Neural progenitor cell (in vitro differentiated cells): Measurements from ENCODE around the gene SNCAIP. TPM values are rescaled to one million over a fixed set of nuclear protein-coding genes. Genes with fewer than 3 reads are reported as not detected.

ENCODE experiments used
- DNase-seq: peaks from one replicate; pipeline ENCODE4 v3.0.0-alpha.2; 2016; ENCODE audit warnings: low spot score
- H2AFZ ChIP-seq: fragments of 200-600 bp; sonication (generic); replicated peaks from 2 replicates; pipeline ENCODE4 v1.6.1; 2016; ENCODE audit warnings: antibody characterized with exemption
- H3F3A ChIP-seq: fragments of 200-600 bp; sonication (generic); 2 replicates; pipeline ENCODE4 v1.6.1; 2016; ENCODE audit warnings: antibody characterized with exemption, low read depth
- H3K27ac ChIP-seq: fragments of 200-600 bp; sonication (generic); 2 replicates; pipeline ENCODE4 v1.5.1; 2016; ENCODE audit warnings: mild to moderate bottlenecking
- H3K27me3 ChIP-seq: fragments of 200-600 bp; sonication (generic); 2 replicates; pipeline ENCODE4 v1.6.1; 2016; ENCODE audit warnings: mild to moderate bottlenecking, moderate library complexity
- H3K36me3 ChIP-seq: fragments of 200-600 bp; sonication (generic); 2 replicates; pipeline ENCODE4 v1.5.1; 2016
- H3K4me1 ChIP-seq: fragments of 200-600 bp; sonication (generic); 2 replicates; pipeline ENCODE4 v1.6.1; 2016; ENCODE audit warnings: mixed run types
- H3K4me2 ChIP-seq: fragments of 200-600 bp; sonication (generic); 2 replicates; pipeline ENCODE4 v1.6.1; 2016
- H3K4me3 ChIP-seq: fragments of 200-600 bp; sonication (generic); 2 replicates; pipeline ENCODE4 v1.5.1; 2016
- H3K79me2 ChIP-seq: fragments of 200-600 bp; sonication (generic); 2 replicates; pipeline ENCODE4 v1.6.1; 2016; ENCODE audit warnings: low read depth
- H3K9ac ChIP-seq: fragments of 200-600 bp; sonication (generic); 2 replicates; pipeline ENCODE4 v1.6.1; 2016
- H3K9me3 ChIP-seq: fragments of 200-600 bp; sonication (generic); 2 replicates; pipeline ENCODE4 v1.5.1; 2016; ENCODE audit warnings: low read depth
- H4K20me1 ChIP-seq: fragments of 200-600 bp; sonication (generic); 2 replicates; pipeline ENCODE4 v1.6.1; 2016; ENCODE audit warnings: low read depth
- H3K27ac Mint-ChIP-seq: 3 replicates; pipeline ENCODE4 v1.8.0; 2021; ENCODE audit warnings: mixed read lengths
- H3K27me3 Mint-ChIP-seq: 2 replicates; pipeline ENCODE4 v1.8.0; 2022; ENCODE audit warnings: low read depth, mild to moderate bottlenecking, inconsistent platforms, moderate library complexity, mixed read lengths; ENCODE audit not compliant: insufficient read depth
- H3K36me3 Mint-ChIP-seq: 3 replicates; pipeline ENCODE4 v1.8.0; 2021; ENCODE audit warnings: mixed read lengths
- H3K4me1 Mint-ChIP-seq: 3 replicates; pipeline ENCODE4 v1.8.0; 2021; ENCODE audit warnings: mixed read lengths
- H3K4me3 Mint-ChIP-seq: 3 replicates; pipeline ENCODE4 v1.8.0; 2021; ENCODE audit warnings: mild to moderate bottlenecking, moderate library complexity, mixed read lengths
- H3K9me3 Mint-ChIP-seq: 3 replicates; pipeline ENCODE4 v1.8.0; 2020; ENCODE audit warnings: mixed read lengths
- EZH2 ChIP-seq: fragments of 200-600 bp; sonication (generic); IDR thresholded peaks from 2 replicates; pipeline ENCODE4 v1.6.1; 2017; ENCODE audit warnings: antibody characterized with exemption, mild to moderate bottlenecking, moderate library complexity
- EZH2phosphoT487 ChIP-seq: fragments of 200-600 bp; sonication (generic); IDR thresholded peaks from 2 replicates; pipeline ENCODE4 v1.6.1; 2017; ENCODE audit warnings: antibody characterized with exemption
- total RNA-seq: library from RNA; depleted of rRNA; stranded (reverse); fragments of >200 nt; gene quantifications from 2 replicates; pipeline ENCODE4 v1.2.3, GENCODE V29; 2015; ENCODE audit warnings: low replicate concordance
- TF ChIP-seq, protein P1 (sequence below): fragments of 200-600 bp; sonication (generic); IDR thresholded peaks from 2 replicates; pipeline ENCODE4 v1.5.1; 2017; ENCODE audit warnings: antibody characterized with exemption, mild to moderate bottlenecking

SNCAIP gene
- total RNA-seq, result 4.8 and 5.4 TPM in 2 replicates

DNA sequence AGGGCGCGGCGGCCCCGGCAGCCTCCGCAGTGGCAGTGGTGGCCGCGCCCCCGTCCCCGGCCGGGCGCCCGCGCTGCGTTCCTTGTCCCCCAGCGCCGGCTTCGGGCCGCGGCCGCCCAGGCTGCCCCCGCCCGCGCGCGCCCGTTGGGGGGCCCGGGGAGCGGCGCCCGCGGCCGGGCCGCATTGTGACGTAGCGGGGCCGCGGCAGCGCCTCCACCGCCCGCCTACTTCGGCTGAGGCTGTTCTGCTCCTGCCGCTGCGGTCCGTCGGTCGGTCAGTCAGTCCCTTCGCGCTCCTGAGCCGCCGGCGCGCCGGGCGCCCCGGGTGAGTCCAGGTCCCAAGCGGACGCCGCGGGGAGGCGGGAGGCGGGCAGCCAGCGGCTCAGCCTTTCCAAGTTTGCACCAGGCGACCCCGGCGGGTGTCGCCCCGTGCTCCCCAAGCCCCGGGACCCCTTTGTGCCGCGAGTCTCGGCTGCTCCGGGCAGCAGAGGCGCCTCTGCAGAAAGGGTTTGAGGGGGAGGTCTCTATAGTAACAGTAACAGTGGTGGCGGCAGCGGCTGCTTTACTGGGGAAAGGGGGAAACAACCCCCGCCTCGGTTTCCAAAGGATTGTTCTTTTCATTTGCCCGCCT is at the start of gene SNCAIP:
Gene SNCAIP (plus strand): TSS at position 277 of the 630 bp plus-strand sequence. CDS start 78,898 bp downstream, outside the sequence.
- H3F3A ChIP-seq, result peaks cover 23% of the 10 kb centered on the region
- H3K36me3 Mint-ChIP-seq, result no peaks in the 10 kb centered on the region
- peak within 1 kb of the TSS; percentile 98 for H3K4me3 Mint-ChIP-seq
- H3K27me3 Mint-ChIP-seq, result peaks cover 17% of the 10 kb centered on the region
- peak; percentile 83 for DNase-seq
- H3K4me2 ChIP-seq, result peak within 1 kb of the TSS; percentile 94
- H3K36me3 ChIP-seq, result no peaks in the 10 kb centered on the region
- H2AFZ ChIP-seq, result peak within 1 kb of the TSS; percentile 100
- no peaks in the 10 kb centered on the region for H4K20me1 ChIP-seq
- no peaks in the 10 kb centered on the region for H3K9me3 ChIP-seq
- no peaks in the 10 kb centered on the region for H3K9me3 Mint-ChIP-seq
- no peak within 1 kb of the TSS for H3K27ac ChIP-seq
- no peaks in the 10 kb centered on the region for H3K79me2 ChIP-seq
- peaks cover 52% of the 10 kb centered on the region for H3K27me3 ChIP-seq
- peaks cover 18% of the 10 kb centered on the region for H3K4me1 Mint-ChIP-seq
- peaks cover 20% of the 10 kb centered on the region for H3K4me1 ChIP-seq
- H3K27ac Mint-ChIP-seq, result peak within 1 kb of the TSS; percentile 50
- peak; percentile 51 for TF ChIP-seq EZH2
- TF ChIP-seq, protein P1, sequence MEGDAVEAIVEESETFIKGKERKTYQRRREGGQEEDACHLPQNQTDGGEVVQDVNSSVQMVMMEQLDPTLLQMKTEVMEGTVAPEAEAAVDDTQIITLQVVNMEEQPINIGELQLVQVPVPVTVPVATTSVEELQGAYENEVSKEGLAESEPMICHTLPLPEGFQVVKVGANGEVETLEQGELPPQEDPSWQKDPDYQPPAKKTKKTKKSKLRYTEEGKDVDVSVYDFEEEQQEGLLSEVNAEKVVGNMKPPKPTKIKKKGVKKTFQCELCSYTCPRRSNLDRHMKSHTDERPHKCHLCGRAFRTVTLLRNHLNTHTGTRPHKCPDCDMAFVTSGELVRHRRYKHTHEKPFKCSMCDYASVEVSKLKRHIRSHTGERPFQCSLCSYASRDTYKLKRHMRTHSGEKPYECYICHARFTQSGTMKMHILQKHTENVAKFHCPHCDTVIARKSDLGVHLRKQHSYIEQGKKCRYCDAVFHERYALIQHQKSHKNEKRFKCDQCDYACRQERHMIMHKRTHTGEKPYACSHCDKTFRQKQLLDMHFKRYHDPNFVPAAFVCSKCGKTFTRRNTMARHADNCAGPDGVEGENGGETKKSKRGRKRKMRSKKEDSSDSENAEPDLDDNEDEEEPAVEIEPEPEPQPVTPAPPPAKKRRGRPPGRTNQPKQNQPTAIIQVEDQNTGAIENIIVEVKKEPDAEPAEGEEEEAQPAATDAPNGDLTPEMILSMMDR, result no peak
- peak within 1 kb of the TSS; percentile 87 for H3K4me3 ChIP-seq
- H3K9ac ChIP-seq, result no peak within 1 kb of the TSS

DNA sequence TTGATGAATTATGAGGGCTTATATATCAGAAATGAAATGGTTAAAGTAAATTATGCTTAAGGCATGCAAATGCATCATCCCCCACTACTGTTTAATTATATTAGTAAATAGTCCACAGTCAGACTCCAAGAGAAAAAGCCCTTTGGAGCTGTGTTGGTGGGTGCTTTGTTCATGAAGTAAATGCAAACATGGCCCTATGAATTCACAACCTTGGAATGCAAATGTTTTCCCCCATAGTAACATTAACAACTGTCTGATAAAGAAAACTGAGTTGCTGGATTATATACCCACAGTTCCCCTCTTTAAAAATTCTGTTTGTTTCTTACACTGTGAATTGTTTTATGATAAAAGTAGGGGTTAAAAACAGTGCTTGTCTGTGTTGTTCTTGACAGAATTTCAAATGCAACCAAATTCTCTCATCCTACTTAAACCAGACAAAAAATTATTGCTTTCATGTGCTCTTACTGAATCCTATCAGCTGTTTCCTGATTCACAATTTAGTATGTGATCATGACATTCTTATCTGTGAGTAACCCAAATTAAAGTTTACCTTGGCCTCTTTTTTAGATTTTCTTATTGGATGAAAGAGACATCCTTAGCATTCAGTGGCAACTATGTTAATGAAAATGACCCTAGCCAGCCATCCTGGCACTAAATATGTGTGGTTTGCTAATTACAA is 48.5 kb upstream of the SNCAIP start:
- TF ChIP-seq EZH2phosphoT487 (no peak), EZH2 (no peak)
- TF ChIP-seq, protein P1, result no peak
- no peak overlapping the region for H3K27ac ChIP-seq
- H2AFZ ChIP-seq, result no peak overlapping the region

DNA sequence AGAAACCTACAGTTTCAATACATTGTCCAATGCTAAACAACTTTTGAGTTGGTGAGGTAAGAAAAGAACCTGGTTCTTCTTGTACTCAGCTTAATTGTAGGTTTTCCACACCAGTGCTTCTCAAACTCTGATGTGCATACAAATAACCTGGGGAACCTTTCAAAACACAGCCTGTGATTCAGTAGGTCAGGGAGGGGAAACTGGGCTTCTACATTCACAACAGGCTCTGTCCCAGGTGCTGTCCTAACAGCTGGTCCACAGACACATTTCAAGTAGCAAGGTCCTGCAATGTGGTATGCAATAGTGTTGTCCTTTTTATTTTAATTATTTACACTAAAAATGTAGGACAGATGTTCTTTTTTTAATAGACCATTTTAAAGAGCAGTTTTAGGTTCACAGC is 47.4 kb upstream of the SNCAIP start:
- Mint-ChIP-seq H3K4me3 (no peak overlapping the region), H3K9me3 (no peaks in the 10 kb centered on the region), H3K27me3 (peaks cover 5% of the 10 kb centered on the region), H3K4me1 (no peaks in the 10 kb centered on the region), H3K36me3 (no peaks in the 10 kb centered on the region), H3K27ac (no peak overlapping the region)
- no peak overlapping the region for H2AFZ ChIP-seq
- no peak overlapping the region for H3K4me3 ChIP-seq
- no peak overlapping the region for H3K9ac ChIP-seq
- H3K36me3 ChIP-seq, result no peaks in the 10 kb centered on the region
- peaks cover 4% of the 10 kb centered on the region for H3K4me1 ChIP-seq
- H3K79me2 ChIP-seq, result no peaks in the 10 kb centered on the region
- no peak overlapping the region for H3K27ac ChIP-seq
- H3K9me3 ChIP-seq, result no peaks in the 10 kb centered on the region
- H3F3A ChIP-seq, result no peaks in the 10 kb centered on the region
- H4K20me1 ChIP-seq, result no peaks in the 10 kb centered on the region
- no peak for DNase-seq
- TF ChIP-seq, protein P1, result no peak
- TF ChIP-seq EZH2 (no peak), EZH2phosphoT487 (no peak)
- H3K27me3 ChIP-seq, result no peaks in the 10 kb centered on the region
- H3K4me2 ChIP-seq, result no peak overlapping the region

More for the DNA sequence above, 48.5 kb upstream of the SNCAIP start:
- H3K4me3 ChIP-seq, result no peak overlapping the region
- H3K27ac Mint-ChIP-seq, result no peak overlapping the region
- peaks cover 5% of the 10 kb centered on the region for H3K27me3 Mint-ChIP-seq
- H3K9me3 ChIP-seq, result no peaks in the 10 kb centered on the region
- no peaks in the 10 kb centered on the region for H3F3A ChIP-seq
- no peaks in the 10 kb centered on the region for H4K20me1 ChIP-seq
- H3K4me1 Mint-ChIP-seq, result no peaks in the 10 kb centered on the region
- no peaks in the 10 kb centered on the region for H3K79me2 ChIP-seq
- no peak for DNase-seq
- no peak overlapping the region for H3K4me2 ChIP-seq
- peaks cover 4% of the 10 kb centered on the region for H3K4me1 ChIP-seq
- H3K36me3 Mint-ChIP-seq, result no peaks in the 10 kb centered on the region
- no peak overlapping the region for H3K4me3 Mint-ChIP-seq
- H3K27me3 ChIP-seq, result no peaks in the 10 kb centered on the region
- no peaks in the 10 kb centered on the region for H3K9me3 Mint-ChIP-seq
- H3K9ac ChIP-seq, result no peak overlapping the region
- H3K36me3 ChIP-seq, result no peaks in the 10 kb centered on the region
